Panc1 (cell line): ENCODE measurements around the gene BRD3OS. TPM values are rescaled to one million over a fixed set of nuclear protein-coding genes. Genes with fewer than 3 reads are reported as not detected.

Experiments
- ATAC-seq: fragments of 200-7000 bp; cut with Tn5 transposase; 2 replicates; pipeline ENCODE4 v1.9.1; 2020; ENCODE audit warnings: mild to moderate bottlenecking, moderate library complexity
- BruUV-seq: library from RNA; stranded (reverse); fragments of 400-500 nt; replicated peaks from 2 replicates; lab custom pipeline; 2021; lab: Mats Ljungman, UMichigan
- CTCF ChIA-PET: fragments of 300-600 bp; sonication (Branson Sonifier 250); formaldehyde crosslinking; loops from one replicate; lab custom pipeline; 2022; ENCODE audit warnings: antibody characterized with exemption; lab: Charles Lee
- POLR2A ChIA-PET: fragments of 300-600 bp; sonication (Branson Sonifier 250); formaldehyde crosslinking; loops from one replicate; lab custom pipeline; 2022; ENCODE audit warnings: antibody characterized with exemption; lab: Charles Lee
- DNase-seq: peaks from one replicate; pipeline ENCODE4 v3.0.0-alpha.2; 2010; ENCODE audit warnings: low read depth, low spot score
- H3K27ac ChIP-seq: 2 replicates; pipeline ENCODE4 v1.5.1; 2011; ENCODE audit warnings: mild to moderate bottlenecking, low read length, inconsistent platforms
- H3K27me3 ChIP-seq: fragments of 200-500 bp; sonication (Bioruptor generic); 2 replicates; pipeline ENCODE4 v1.6.0; 2014; ENCODE audit warnings: low read length, inconsistent platforms; ENCODE audit not compliant: control insufficient read depth, insufficient read depth
- H3K36me3 ChIP-seq: fragments of 200-500 bp; sonication (Bioruptor generic); 2 replicates; pipeline ENCODE4 v1.5.1; 2014; ENCODE audit warnings: inconsistent platforms, mild to moderate bottlenecking, low read length, moderate library complexity; ENCODE audit not compliant: control insufficient read depth, insufficient read depth
- H3K4me1 ChIP-seq: 2 replicates; pipeline ENCODE4 v1.5.1; 2011; ENCODE audit warnings: inconsistent platforms, mild to moderate bottlenecking, low read length, moderate library complexity; ENCODE audit not compliant: control insufficient read depth, insufficient read depth
- H3K4me3 ChIP-seq, 2 experiments: 2 replicates each; pipeline ENCODE4 v1.5.1; 2011 to 2012; ENCODE audit warnings: low read depth in 2 of 2, low read length in 2 of 2, mild to moderate bottlenecking in 2 of 2, inconsistent platforms in 1 of 2, moderate library complexity in 1 of 2
- H3K9me3 ChIP-seq: fragments of 200-500 bp; sonication (Bioruptor generic); 2 replicates; pipeline ENCODE4 v1.5.1; 2014; ENCODE audit warnings: low read depth, mild to moderate bottlenecking, inconsistent platforms, low read length, moderate library complexity; ENCODE audit not compliant: control insufficient read depth, insufficient read depth
- CTCF ChIP-seq: fragments of 450-650 bp; IDR thresholded peaks from 2 replicates; pipeline ENCODE4 v1.5.1; 2017; ENCODE audit warnings: mild to moderate bottlenecking
- POLR2AphosphoS5 ChIP-seq: IDR thresholded peaks from 2 replicates; pipeline ENCODE4 v1.6.1; 2012; ENCODE audit warnings: mild to moderate bottlenecking, low read depth, low read length, moderate library complexity
- REST ChIP-seq, 2 experiments: IDR thresholded peaks; 2 replicates each; pipeline ENCODE4 v1.6.1; 2011 to 2012; ENCODE audit warnings: low read depth in 2 of 2, control low read depth in 1 of 2, low read length in 1 of 2, mild to moderate bottlenecking in 1 of 2, moderate library complexity in 1 of 2; ENCODE audit not compliant: insufficient read depth in 1 of 2
- SIN3A ChIP-seq: IDR thresholded peaks from 2 replicates; pipeline ENCODE4 v1.6.1; 2012; ENCODE audit warnings: low read depth, mild to moderate bottlenecking, low read length, moderate library complexity, borderline replicate concordance; ENCODE audit not compliant: insufficient read depth
- TCF7L2 ChIP-seq: IDR thresholded peaks from 2 replicates; pipeline ENCODE4 v1.6.1; 2011; ENCODE audit warnings: mild to moderate bottlenecking, low read depth, low read length, inconsistent platforms
- in situ Hi-C: cut with HindIII; loops from 2 replicates; pipeline ENCODE4 v1.10.0; 2016; ENCODE audit warnings: low sequenced_read_pairs, low pct_unique_long_range_greater_than_20kb
- intact Hi-C: fragments of 100-400 bp; cut with micrococcal nuclease; formaldehyde crosslinking; loops from one replicate; pipeline ENCODE4 v1.10.0; 2022; ENCODE audit not compliant: unreplicated experiment
- total RNA-seq: library from RNA; stranded (reverse); gene quantifications from one replicate; pipeline ENCODE4 v1.2.1, GENCODE V29; 2021; ENCODE audit not compliant: unreplicated experiment

BRD3OS gene
- total RNA-seq, 1 experiment from 2014 or later, result 22.1 TPM

GRCh38 chr9:134066913-134067851, 41.9 kb downstream of the BRD3OS start:
- intact Hi-C loops (no loop called here), in situ Hi-C loops (no loop called here)
- DNase-seq (no peak), ATAC-seq (peak; percentile 31)
- no TSS peak for BruUV-seq
- H3K27me3 ChIP-seq, result no peaks in the 10 kb centered on the region
- peak overlapping the region; percentile 59 to 74 for H3K4me3 ChIP-seq
- TF ChIP-seq CTCF (no peak), SIN3A (no peak), REST (IDR thresholded peaks at IDR 0.05; ENCODE audit: insufficient read depth in 1 of 2, low read depth in 2 of 2, low read length in 1 of 2) (no peak), POLR2AphosphoS5 (no peak), TCF7L2 (no peak)
- H3K27ac ChIP-seq, result peak overlapping the region; percentile 75
- H3K36me3 ChIP-seq, result no peaks in the 10 kb centered on the region; the same call in 1 of the 2 replicates
- H3K4me1 ChIP-seq, result no peaks in the 10 kb centered on the region; the same call in 1 of the 2 replicates
- ChIA-PET POLR2A (no interaction called here), CTCF (no interaction called here)
- H3K9me3 ChIP-seq, result no peaks in the 10 kb centered on the region

GRCh38 chr9:134067904-134068743, 42.8 kb downstream of the BRD3OS start, which contains the start of gene BRD3:
TSS of gene BRD3 (minus strand) at chr9:134068026. CDS start at chr9:134053477, 14,549 bp downstream.
- DNase-seq (no peak), ATAC-seq (peak; percentile 96)
- Histone ChIP-seq H3K4me1 (no peaks in the 10 kb centered on the region; the same call in 1 of the 2 replicates), H3K36me3 (no peaks in the 10 kb centered on the region; the same call in 1 of the 2 replicates), H3K4me3 (peak within 1 kb of the TSS; percentile 59 to 76), H3K27ac (peak within 1 kb of the TSS; percentile 75), H3K9me3 (no peaks in the 10 kb centered on the region), H3K27me3 (no peaks in the 10 kb centered on the region)
- POLR2A ChIA-PET, result no interaction called here
- intact Hi-C loops, result no loop called here
- in situ Hi-C loops, result no loop called here
- CTCF ChIA-PET, result no interaction called here
- no TSS peak for BruUV-seq
- TF ChIP-seq TCF7L2 (no peak), REST (IDR thresholded peaks at IDR 0.05; ENCODE audit: insufficient read depth in 1 of 2, low read depth in 2 of 2, low read length in 1 of 2) (no peak), CTCF (no peak), POLR2AphosphoS5 (no peak), SIN3A (peak; percentile 88; the same call in 1 of the 2 replicates)
